HCT116 (cell line): ENCODE data around the gene TOMM40L. TPM values are rescaled to one million over a fixed set of nuclear protein-coding genes. Genes with fewer than 3 reads are reported as not detected.

Experiments used
- ATAC-seq: fragments of 200-7000 bp; cut with Tn5 transposase; 2 replicates; pipeline ENCODE4 v1.9.1; 2020; ENCODE audit warnings: mild to moderate bottlenecking, moderate library complexity
- BruUV-seq: library from RNA; stranded (reverse); fragments of 400-500 nt; replicated peaks from 2 replicates; lab custom pipeline; 2021; lab: Mats Ljungman, UMichigan
- CTCF ChIA-PET: fragments of 300-600 bp; sonication (Branson Sonifier 250); formaldehyde crosslinking; loops from one replicate; lab custom pipeline; 2021; ENCODE audit warnings: antibody characterized with exemption; lab: Charles Lee
- POLR2A ChIA-PET: fragments of 300-600, 350-600 bp; sonication (Branson Sonifier 250); formaldehyde crosslinking; loops from one replicate; lab custom pipeline; 2021; ENCODE audit warnings: antibody characterized with exemption; lab: Charles Lee
- RAD21 ChIA-PET, 2 experiments: fragments of 300-600 bp; sonication (Branson Sonifier 250); formaldehyde crosslinking; loops; one replicate each; lab custom pipeline; 2023; ENCODE audit warnings: low total read pairs in 2 of 2; ENCODE audit not compliant: uncharacterized antibody in 2 of 2, unreplicated experiment in 2 of 2, low non-redundant PET in 1 of 2; lab: Charles Lee
- DNase-seq: peaks from one replicate; pipeline ENCODE4 v3.0.0-alpha.2; 2010; ENCODE audit warnings: low read depth, low spot score
- H2AFZ ChIP-seq: fragments of 200-600 bp; shearing (Covaris generic), sonication (generic); 2 replicates; pipeline ENCODE4 v1.6.1; 2017; ENCODE audit warnings: low read depth, mixed run types, mixed read lengths, antibody characterized with exemption, low read length; ENCODE audit not compliant: poor library complexity, severe bottlenecking
- H3K27ac ChIP-seq: 2 replicates; pipeline ENCODE4 v1.5.1; 2012; ENCODE audit warnings: low read depth, low read length
- H3K27me3 ChIP-seq: fragments of 200-600 bp; sonication (generic); 2 replicates; pipeline ENCODE4 v1.6.1; 2016; ENCODE audit warnings: mixed run types, low read length, mixed read lengths; ENCODE audit not compliant: insufficient read depth
- H3K36me3 ChIP-seq, 2 experiments: fragments of 200-500 bp in 1 of 2; fragments of 200-600 bp in 1 of 2; sonication (Bioruptor generic) in 1 of 2; sonication (generic) in 1 of 2; 2 replicates each; pipeline versions ENCODE4 v1.5.1 to v1.6.1; 2014 to 2016; ENCODE audit warnings: low read length in 2 of 2, inconsistent platforms in 1 of 2, mixed read lengths in 1 of 2, mixed run types in 1 of 2; ENCODE audit not compliant: insufficient read depth in 2 of 2, control insufficient read depth in 1 of 2
- H3K4me1 ChIP-seq, 2 experiments: fragments of 200-600 bp in 1 of 2; sonication (generic) in 1 of 2; 2 replicates each; pipeline versions ENCODE4 v1.5.1 to v1.6.1; 2012 to 2017; ENCODE audit warnings: low read length in 2 of 2, inconsistent platforms in 1 of 2, mild to moderate bottlenecking in 1 of 2, mixed read lengths in 1 of 2, mixed run types in 1 of 2, moderate library complexity in 1 of 2; ENCODE audit not compliant: insufficient read depth in 2 of 2, control insufficient read depth in 1 of 2
- H3K4me2 ChIP-seq: fragments of 200-600 bp; sonication (generic); 2 replicates; pipeline ENCODE4 v1.6.1; 2017; ENCODE audit warnings: mixed run types, low read length, mixed read lengths
- H3K4me3 ChIP-seq, 2 experiments: fragments of 200-600 bp in 1 of 2; sonication (generic) in 1 of 2; replicated peaks in 1 of 2; 2 replicates each; pipeline ENCODE4 v1.5.1; 2011 to 2016; ENCODE audit warnings: low read length in 2 of 2, control low read depth in 1 of 2, low read depth in 1 of 2, mild to moderate bottlenecking in 1 of 2, mixed read lengths in 1 of 2, mixed run types in 1 of 2
- H3K79me2 ChIP-seq: fragments of 200-600 bp; sonication (generic); 2 replicates; pipeline ENCODE4 v1.6.1; 2017; ENCODE audit warnings: mild to moderate bottlenecking, mixed run types, low read length, moderate library complexity, mixed read lengths; ENCODE audit not compliant: insufficient read depth
- H3K9ac ChIP-seq: fragments of 200-600 bp; sonication (generic); 2 replicates; pipeline ENCODE4 v1.6.1; 2016; ENCODE audit warnings: low read length, mixed read lengths
- H3K9me2 ChIP-seq: fragments of 200-600 bp; sonication (generic), shearing (Covaris generic); 2 replicates; pipeline ENCODE4 v1.6.1; 2017; ENCODE audit warnings: mixed run types, mild to moderate bottlenecking, moderate library complexity; ENCODE audit not compliant: insufficient read depth
- H3K9me3 ChIP-seq, 2 experiments: fragments of 200-500 bp in 1 of 2; fragments of 200-600 bp in 1 of 2; sonication (Bioruptor generic) in 1 of 2; sonication (generic) in 1 of 2; 2 replicates each; pipeline ENCODE4 v1.6.1; 2014 to 2017; ENCODE audit warnings: low read length in 2 of 2, mixed read lengths in 2 of 2, inconsistent platforms in 1 of 2, low read depth in 1 of 2, mild to moderate bottlenecking in 1 of 2, mixed run types in 1 of 2, moderate library complexity in 1 of 2; ENCODE audit not compliant: control insufficient read depth in 1 of 2, insufficient read depth in 1 of 2
- H4K20me1 ChIP-seq: fragments of 200-600 bp; sonication (generic), shearing (Covaris generic); 2 replicates; pipeline ENCODE4 v1.6.1; 2017; ENCODE audit warnings: mixed run types, mild to moderate bottlenecking, moderate library complexity; ENCODE audit not compliant: insufficient read depth
- JUND ChIP-seq: IDR thresholded peaks from 2 replicates; pipeline ENCODE4 v1.6.1; 2012
- RAD21 ChIP-seq: IDR thresholded peaks from 2 replicates; pipeline ENCODE4 v1.6.1; 2012; ENCODE audit warnings: low read depth, mild to moderate bottlenecking
- SP1 ChIP-seq: IDR thresholded peaks from 2 replicates; pipeline ENCODE4 v1.6.1; 2012; ENCODE audit warnings: low read depth
- ZNF274 ChIP-seq: fragments of 200-500 bp; sonication (Bioruptor generic); IDR thresholded peaks from 2 replicates; pipeline ENCODE4 v1.6.1; 2014; ENCODE audit warnings: mild to moderate bottlenecking, low read depth, low read length, inconsistent platforms
- intact Hi-C: fragments of 100-400 bp; cut with micrococcal nuclease; formaldehyde crosslinking; loops from 2 replicates; pipeline ENCODE4 v1.10.0; 2022
- total RNA-seq: library from RNA; stranded (reverse); gene quantifications from one replicate; pipeline ENCODE4 v1.2.1, GENCODE V29; 2021; ENCODE audit not compliant: unreplicated experiment
- TF ChIP-seq, protein P1 (sequence below), 3 experiments: fragments of 200-600 bp in 1 of 3; sonication (generic) in 1 of 3; IDR thresholded peaks in 2 of 3; conservative IDR thresholded peaks in 1 of 3; 2 replicates each; pipeline ENCODE4 v1.5.1; 2012 to 2017; ENCODE audit warnings: low read depth in 2 of 3, low read length in 2 of 3, antibody characterized with exemption in 1 of 3, borderline replicate concordance in 1 of 3, control low read depth in 1 of 3, mild to moderate bottlenecking in 1 of 3, mixed read lengths in 1 of 3, mixed run types in 1 of 3, moderate library complexity in 1 of 3; ENCODE audit not compliant: insufficient read depth in 1 of 3

Gene TOMM40L
- total RNA-seq, 1 experiment from 2014 or later, result 9.8 TPM

DNA sequence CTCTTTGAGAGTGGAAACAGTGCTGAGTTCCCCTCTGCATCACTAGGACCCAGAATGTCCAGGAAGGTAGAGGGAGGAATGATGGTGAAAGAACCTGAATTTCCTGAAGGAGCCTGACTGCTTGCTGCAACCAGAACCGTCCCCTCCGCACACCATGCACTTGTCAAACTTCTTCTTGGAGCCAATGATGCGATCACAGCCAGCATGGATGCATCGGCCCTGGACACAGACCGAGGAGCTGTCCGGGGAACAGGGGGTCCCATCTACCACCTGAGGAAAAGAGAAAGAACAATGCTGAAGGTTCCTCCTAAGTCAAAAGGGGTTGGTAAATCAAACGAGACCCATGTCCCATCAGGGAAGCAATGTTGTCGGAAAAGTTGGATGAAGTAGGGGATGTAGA, 33.9 kb upstream of the TOMM40L start:
- Histone ChIP-seq H3K27ac (no peak overlapping the region), H2AFZ (peak overlapping the region; percentile 77), H3K79me2 (no peaks in the 10 kb centered on the region), H3K9me3 (no peaks in the 10 kb centered on the region), H3K36me3 (no peaks in the 10 kb centered on the region), H3K4me2 (no peak overlapping the region), H3K27me3 (no peaks in the 10 kb centered on the region), H3K4me3 (no peak overlapping the region), H3K9ac (no peak overlapping the region), H3K9me2 (no peaks in the 10 kb centered on the region), H3K4me1 (peaks cover 0 to 5% of the 10 kb centered on the region in 2 experiments; a peak in 1 of 4 replicates), H4K20me1 (no peaks in the 10 kb centered on the region)
- no TSS peak for BruUV-seq
- CTCF ChIA-PET, result interaction anchor here (0.8 to 1.6 kb wide), 3 partner anchors 10 to 190 kb away, joined by 3 to 6 read pairs (median 3); partner anchors contain the start of gene NDUFS2
- intact Hi-C loops, result no loop called here
- TF ChIP-seq RAD21 (no peak), JUND (no peak)
- DNase-seq (no peak), ATAC-seq (no peak)
- RAD21 ChIA-PET, result no interaction called here
- POLR2A ChIA-PET, result no interaction called here

DNA sequence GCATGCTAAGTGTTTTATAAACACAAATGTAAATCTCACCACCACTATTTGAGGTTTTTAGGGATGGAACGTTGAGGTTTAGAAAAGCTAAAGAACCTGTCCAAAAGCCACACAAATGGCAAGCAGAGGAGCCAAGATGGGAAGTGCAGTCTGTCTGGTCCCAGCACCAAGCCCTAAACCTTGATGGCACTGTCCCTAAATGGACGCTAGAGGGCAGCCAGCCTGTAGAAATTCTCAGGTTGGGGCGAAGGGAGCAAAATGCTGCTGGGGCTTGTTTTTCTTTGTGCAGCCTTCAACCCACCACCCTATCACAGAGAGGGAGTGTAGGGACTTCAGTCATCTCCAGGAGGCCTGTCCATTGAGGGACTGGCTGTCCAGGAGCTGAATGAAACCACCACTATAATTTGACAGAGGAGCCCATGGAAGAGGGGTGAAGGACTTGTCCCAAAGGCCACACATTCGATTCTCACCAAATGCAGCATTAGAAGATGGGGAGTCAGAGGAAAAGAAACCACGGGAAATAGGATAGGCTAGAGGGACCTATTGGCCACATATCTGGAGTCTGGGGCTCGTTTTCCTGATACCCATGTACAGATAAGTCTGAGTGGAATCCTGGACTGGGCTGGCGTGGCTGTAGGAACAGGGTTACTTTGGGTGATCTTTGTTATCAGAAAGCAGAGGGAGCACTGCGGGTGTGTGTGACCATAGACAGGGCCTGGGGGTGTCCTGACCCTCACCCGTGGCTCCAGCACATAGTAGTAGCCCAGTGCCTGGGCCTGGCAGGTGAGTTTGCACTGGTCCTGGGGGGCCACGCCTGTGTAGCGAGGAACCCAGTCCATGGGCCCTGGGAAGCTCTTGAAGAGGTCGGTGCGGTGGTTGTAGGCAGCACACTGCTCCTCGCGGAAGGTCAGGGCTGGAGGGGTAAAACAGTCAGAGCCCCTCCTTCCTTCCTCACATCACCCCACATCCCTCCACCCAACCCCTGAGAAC, 33.1 kb upstream of the TOMM40L start:
- H3K79me2 ChIP-seq, result no peaks in the 10 kb centered on the region
- no peaks in the 10 kb centered on the region for H3K9me2 ChIP-seq
- H4K20me1 ChIP-seq, result no peaks in the 10 kb centered on the region
- no TSS peak for BruUV-seq
- no peak overlapping the region for H3K9ac ChIP-seq
- no peak overlapping the region for H3K4me2 ChIP-seq
- peak; percentile 54 for DNase-seq
- ChIA-PET CTCF (interaction anchor here (0.8 to 1.6 kb wide), 3 partner anchors 9 to 189 kb away, joined by 3 to 6 read pairs (median 3); partner anchors contain the start of gene NDUFS2), RAD21 (no interaction called here), POLR2A (interaction anchor here (2.2 kb wide), 1 partner anchor 10 kb away, joined by 9 read pairs; the partner anchor contains the start of gene NDUFS2)
- intact Hi-C loops, result no loop called here
- no peaks in the 10 kb centered on the region for H3K27me3 ChIP-seq
- no peak overlapping the region; the same call in 1 of the 2 replicates for H3K27ac ChIP-seq
- H3K36me3 ChIP-seq, result no peaks in the 10 kb centered on the region
- no peak overlapping the region for H3K4me3 ChIP-seq
- H2AFZ ChIP-seq, result peak overlapping the region; percentile 77
- ATAC-seq, result peak; percentile 94
- TF ChIP-seq ZNF274 (no peak), RAD21 (peak; percentile 84), SP1 (no peak)
- TF ChIP-seq, protein P1, sequence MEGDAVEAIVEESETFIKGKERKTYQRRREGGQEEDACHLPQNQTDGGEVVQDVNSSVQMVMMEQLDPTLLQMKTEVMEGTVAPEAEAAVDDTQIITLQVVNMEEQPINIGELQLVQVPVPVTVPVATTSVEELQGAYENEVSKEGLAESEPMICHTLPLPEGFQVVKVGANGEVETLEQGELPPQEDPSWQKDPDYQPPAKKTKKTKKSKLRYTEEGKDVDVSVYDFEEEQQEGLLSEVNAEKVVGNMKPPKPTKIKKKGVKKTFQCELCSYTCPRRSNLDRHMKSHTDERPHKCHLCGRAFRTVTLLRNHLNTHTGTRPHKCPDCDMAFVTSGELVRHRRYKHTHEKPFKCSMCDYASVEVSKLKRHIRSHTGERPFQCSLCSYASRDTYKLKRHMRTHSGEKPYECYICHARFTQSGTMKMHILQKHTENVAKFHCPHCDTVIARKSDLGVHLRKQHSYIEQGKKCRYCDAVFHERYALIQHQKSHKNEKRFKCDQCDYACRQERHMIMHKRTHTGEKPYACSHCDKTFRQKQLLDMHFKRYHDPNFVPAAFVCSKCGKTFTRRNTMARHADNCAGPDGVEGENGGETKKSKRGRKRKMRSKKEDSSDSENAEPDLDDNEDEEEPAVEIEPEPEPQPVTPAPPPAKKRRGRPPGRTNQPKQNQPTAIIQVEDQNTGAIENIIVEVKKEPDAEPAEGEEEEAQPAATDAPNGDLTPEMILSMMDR (IDR thresholded peaks at IDR 0.05 in 2 of 3, conservative IDR thresholded peaks at IDR 0.05 in 1 of 3; ENCODE audit: borderline replicate concordance in 1 of 3, insufficient read depth in 1 of 3, low read depth in 2 of 3, low read length in 2 of 3), result peak; percentile 82 to 93 (median 85)
- no peaks in the 10 kb centered on the region for H3K9me3 ChIP-seq
- peaks cover 0 to 5% of the 10 kb centered on the region in 2 experiments; a peak in 1 of 4 replicates for H3K4me1 ChIP-seq
